NOMO-1 treated with DMSO at 0.1 percent for 48 hours (cell line): ENCODE measurements around the gene CD55.

Source experiments
- DNase-seq: peaks from one replicate; lab custom pipeline; 2025; ENCODE audit not compliant: unreplicated experiment; lab: John Stamatoyannopoulos, UW

CD55 gene, protein sequence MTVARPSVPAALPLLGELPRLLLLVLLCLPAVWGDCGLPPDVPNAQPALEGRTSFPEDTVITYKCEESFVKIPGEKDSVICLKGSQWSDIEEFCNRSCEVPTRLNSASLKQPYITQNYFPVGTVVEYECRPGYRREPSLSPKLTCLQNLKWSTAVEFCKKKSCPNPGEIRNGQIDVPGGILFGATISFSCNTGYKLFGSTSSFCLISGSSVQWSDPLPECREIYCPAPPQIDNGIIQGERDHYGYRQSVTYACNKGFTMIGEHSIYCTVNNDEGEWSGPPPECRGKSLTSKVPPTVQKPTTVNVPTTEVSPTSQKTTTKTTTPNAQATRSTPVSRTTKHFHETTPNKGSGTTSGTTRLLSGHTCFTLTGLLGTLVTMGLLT

DNA sequence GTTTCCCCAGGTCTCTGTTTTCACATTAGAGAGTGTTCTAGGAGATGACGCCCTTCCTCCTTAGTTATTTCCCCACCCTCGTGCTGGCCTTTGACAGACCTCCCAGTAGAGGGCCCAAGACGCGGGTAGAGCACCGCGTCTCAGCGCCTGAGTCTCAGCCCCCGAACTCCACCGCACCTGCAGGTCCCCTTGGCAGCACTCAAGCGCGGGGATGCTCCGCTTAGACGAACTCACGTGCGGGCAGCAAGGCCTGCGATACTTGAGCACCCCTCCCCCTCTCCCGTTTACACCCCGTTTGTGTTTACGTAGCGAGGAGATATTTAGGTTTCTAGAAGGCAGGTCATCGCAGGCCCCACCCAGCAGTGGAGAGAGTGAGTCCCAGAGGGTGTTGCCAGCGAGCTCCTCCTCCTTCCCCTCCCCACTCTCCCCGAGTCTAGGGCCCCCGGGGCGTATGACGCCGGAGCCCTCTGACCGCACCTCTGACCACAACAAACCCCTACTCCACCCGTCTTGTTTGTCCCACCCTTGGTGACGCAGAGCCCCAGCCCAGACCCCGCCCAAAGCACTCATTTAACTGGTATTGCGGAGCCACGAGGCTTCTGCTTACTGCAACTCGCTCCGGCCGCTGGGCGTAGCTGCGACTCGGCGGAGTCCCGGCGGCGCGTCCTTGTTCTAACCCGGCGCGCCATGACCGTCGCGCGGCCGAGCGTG, at the start of gene CD55:
Gene CD55, plus strand, starts transcription at position 600 of the 711 bp plus-strand sequence. Its CDS starts 88 bp downstream, at position 688.
- peak; percentile 100 for DNase-seq

DNA sequence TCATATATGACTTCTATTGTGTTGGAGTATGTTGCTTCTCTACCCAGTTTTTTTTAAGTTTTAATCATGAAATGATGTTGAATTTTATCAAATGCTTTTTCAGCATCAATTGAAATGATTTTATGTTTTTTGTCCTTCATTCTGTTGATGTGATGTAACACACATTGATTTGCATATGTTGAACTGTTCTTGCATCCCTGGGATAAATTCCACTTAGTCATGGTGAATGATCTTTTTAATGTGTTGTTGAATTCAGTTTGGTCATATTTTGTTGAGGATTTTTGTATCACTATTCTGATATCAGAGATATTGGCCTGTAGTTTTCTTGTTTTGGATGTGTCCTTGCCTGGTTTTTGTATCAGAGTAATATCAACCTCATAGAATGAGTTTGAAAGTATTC, 46.6 kb upstream of the CD55 start:
- DNase-seq = no peak

DNA sequence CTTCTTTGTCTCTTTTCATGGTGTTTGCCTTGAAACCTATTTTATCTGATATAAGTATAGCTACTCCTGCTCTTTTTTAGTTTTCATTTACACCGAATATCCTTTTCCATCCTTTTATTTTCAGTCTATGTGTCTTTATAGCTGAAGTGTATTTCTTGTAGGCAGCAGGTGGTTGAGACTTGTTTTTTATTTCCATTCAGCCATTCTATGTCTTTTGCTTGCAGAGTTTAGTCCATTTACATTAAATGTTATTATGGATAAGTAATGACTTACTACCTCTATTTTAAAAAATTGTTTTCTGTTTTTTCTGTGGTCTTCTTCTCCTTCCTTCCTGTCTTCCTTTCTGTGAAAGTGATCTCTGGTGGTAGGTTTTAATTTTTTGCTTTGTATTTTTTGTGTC, 45.0 kb upstream of the CD55 start:
- no peak for DNase-seq

DNA sequence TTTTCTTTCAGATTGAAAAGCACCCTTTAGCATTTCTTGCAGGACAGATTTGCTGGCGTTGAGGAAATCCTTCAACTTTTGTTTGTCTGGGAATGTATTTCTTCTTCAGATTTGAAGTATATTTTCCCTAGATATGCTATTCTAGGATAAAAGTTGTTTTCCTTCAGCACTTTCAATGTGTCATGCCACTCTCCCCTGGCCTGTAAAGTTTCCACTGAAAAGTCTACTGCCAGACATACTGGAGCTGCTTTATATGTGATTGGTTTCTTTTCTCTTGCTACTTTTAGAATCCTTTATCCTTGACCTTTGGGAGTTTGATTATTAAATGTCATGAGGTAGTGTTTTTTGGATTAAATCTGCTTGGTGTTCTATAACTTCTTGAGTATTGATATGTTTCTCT, 44.2 kb upstream of the CD55 start:
- no peak for DNase-seq

DNA sequence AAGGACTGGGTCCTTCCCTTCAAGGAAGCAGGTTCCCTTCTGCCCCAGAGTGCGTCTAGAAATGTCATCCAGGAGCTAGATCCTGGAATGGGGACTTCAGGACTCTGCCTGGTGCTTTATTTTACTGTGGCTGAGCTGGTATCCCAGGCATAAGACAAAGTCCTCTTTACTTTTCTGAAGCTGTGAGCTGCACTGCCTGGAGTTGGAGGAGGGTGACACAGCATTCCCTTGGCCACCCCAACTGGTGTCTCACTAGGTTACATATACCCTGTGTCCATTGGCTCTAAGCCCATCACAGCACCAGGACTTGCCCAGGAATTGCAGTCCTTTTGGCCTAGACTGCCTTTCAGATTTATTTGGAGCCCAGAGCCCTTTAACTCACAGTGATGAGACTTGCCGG, 41.8 kb upstream of the CD55 start:
- DNase-seq = no peak

DNA sequence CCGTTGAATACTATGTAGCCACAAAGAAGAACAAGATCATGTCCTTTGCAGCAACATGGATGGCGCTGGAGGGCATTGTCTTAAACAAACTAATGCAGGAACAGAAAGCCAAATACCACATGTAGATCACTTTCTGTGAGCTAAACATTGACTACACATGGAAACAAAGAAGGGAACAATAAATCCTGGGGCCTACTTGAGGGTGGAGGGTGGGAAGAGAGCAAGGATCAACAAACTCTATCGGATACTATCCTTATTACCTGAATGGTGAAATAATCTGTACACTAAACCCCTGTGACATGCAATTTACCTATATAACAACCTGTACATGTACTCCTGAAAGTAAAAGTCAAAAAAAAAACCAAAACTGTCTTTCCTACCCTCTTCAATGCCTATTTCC, 40.8 kb upstream of the CD55 start:
- no peak for DNase-seq

DNA sequence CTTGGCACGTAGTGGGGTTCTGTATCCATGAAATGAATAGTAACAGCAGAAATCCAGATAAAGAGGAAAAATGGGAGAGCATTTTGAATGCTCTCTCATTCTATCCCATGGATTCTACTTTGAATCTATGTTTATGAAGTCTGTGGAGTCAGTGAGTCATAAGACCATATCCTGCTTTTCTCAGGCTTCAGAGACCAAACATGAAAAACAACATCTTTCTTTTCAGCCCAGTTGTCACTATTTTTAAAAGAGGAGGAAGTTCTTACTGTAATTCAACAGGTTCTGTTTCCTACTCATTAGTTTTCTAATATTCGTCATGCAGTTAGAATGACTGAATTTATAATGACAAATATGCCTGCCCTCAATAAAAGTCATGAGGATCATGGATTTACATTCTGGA, 39.4 kb upstream of the CD55 start:
- peak; percentile 14 for DNase-seq

DNA sequence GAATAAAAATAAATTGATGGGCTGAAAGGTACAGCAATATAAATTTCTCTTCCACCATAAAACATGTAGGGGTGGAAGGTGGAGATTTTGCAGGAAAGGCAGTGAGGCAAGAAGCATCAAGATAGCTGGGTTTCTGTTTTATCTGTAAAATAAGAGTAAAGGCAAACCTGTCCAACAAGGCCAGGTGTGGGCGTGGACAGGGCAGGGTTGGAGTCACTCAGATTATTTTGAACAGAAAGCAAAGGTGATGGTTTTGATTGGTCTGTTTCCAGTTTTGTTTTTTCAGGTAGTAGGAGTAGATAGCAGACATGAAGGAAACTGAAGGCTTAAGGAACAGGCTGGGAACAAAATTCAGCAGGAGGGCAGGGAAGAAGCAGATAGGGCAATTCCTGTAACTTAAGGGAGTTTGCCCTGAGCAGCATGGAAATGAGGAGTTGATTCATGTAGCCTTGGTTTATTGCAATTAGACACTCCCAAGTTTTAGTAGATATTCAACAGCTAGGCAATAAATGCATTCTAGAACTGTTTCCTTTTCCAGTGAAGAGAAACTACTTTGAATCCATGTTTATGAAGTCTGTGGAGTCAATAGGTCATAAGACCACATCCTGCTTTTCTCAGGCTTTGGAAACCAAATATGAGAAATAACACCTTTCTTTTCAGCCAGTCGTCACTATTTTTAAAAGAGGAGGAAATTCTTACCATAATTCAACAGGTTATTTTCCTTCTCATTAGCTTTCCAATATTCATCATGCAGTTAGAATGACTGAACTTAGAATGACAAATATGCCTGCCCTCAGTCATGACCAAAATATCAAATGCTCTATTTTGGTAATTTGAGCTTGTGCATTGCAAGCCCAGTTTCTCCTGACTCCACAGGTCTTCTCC, 38.7 kb upstream of the CD55 start:
- DNase-seq = no peak

DNA sequence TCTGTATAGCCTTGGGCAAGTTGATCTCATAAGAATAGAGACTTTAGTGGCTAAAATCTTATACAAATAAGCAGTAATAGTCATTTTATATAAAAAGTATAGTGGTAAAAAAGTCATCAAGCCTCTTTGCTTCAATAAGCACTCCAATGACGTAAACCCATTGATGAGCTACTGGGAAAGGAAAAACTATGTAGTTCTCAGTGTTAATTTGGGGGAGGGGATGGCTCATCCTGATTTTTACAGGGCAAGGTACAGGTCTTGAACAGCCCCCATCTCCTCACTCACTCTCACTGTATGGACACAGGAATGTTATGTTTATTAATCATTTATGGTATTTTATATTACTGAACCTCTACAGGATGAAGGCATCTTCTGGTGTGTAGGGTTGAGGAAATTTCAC, 38.1 kb upstream of the CD55 start:
- no peak for DNase-seq

DNA sequence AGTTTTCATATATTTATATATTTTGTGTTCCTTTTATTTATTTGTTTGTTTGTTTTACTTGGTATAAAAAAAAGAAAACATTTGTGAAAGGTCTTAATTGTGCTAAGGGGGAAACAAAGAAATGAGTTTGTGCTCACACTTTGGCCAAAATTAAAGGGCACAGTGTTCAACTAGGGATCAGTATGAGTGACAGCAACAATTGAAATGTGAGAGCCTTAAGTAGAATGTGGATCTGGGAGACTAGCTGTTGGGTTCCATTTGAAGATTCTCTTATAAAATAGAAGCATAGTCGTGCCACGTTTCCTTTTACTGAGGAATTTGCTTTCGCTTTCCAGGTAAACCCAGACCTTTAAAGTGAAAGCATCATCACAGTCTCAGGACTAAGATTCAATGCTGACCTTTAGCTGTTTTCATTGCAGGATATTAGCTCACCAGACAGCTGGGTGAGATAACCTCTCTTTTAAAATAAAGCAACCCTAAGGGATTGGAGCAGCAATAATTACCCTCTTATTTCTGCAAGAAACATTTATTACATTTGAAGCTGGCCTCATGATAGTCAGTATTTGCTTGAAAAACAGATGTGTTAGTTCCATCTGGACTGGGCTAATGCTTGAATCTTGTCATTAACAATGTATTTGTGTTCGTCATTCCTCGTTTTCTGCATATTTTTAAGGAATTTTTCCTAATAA, 37.1 kb upstream of the CD55 start:
- DNase-seq = no peak

DNA sequence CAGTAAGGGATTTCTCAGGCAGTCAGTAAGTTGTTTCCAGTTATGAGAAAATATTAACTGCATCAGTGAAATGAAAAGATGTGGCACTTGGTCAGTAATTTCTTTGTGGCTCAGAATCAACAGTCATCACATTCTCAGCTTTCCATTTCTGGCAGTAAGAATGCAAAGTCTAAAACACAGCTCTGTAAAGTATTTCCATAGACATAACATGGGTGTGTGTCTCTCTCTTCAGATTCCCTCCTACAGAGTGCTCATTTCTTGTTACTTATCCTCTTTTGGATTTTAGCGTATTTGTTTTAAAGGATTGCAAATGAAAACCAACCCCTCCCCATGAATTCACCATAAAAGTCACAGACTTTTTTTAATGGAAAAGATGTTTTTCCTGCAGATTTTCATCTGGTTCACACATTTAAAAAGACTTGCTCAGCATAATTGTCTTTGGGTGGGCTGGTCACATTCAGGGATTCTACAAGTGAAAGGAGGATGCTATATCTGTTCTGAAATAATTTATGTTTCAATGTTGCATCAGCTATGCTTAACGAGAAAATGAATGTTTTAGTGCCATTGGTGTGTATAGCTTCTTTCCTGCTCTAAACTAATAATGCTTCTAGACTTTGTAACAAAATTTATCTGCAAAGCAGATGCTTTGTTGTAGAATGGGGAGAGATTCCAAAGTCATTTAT, 34.6 kb upstream of the CD55 start:
- DNase-seq = no peak

DNA sequence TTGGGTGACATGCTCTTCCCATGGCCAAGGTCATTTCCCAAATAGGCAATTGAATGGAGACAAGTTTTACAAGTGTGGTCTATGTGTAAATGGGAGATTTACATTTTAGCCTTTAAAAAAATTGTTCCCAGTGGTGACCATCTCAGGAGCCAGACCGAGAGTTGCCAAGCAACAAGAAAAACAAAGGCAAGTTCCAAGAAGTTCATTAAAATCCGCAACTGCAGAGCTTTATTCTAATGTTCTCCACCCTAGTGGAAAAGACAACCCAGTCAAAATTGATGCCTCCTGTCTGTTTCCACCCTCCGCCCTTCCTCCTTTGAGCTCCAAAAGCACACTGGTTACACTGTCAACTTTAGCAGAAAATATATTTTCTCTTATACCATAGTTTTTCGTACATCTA, 33.2 kb upstream of the CD55 start:
- DNase-seq = no peak

DNA sequence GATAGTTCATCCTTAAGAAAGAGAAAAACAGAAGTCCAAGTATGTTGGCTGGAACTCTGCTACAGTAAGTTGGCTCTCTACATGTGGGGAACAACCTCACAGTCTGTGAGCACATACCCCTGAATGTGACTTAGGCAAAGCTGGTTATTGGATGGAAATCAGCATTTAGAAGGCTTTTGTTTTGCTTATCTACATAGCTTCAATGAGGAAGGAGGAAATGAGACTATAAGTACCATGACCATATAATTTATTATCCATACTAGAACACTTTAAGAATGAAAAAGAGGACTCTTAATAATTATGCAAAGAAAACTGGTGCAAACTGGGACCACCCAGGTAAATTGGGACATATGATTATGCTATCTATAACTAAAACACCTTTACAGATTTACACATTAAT, 31.7 kb upstream of the CD55 start:
- no peak for DNase-seq

DNA sequence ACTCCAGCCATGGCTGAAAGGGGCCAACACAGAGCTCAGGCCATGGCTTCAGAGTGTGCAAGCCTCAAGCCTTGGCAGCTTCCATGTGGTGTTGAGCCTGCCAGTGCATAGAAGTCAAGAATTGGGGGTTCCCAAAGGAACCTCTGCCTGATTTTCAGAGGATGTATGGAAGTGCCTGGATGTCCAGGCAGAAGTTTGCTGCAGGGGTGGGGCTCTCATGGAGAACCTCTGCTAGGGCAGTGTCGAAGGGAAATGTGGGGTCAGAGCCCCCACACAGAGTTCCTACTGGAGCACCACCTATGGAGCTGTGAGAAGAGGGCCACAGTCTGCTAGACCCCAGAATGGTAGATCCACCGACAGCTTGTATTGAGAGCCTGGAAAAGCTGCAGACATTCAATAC, 29.8 kb upstream of the CD55 start:
- no peak for DNase-seq

DNA sequence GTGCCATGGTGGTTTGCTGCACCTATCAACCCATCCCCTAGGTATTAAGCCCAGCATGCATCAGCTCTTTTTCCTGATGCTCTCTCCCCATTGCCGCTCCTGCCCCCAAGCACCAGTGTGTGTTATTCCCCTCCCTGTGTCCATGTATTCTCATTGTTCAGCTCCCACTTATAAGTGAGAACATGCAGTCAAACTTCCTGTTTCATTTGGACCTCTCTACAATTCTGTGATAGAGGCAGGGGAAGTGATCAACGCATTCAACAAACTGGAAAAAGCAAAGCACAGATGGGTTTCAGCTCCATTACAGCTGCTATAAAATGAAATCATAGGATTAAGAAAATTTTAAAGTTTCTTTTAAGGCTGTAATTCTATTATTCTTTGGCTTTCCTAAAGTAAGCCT, 23.3 kb upstream of the CD55 start:
- DNase-seq = peak; percentile 16

DNA sequence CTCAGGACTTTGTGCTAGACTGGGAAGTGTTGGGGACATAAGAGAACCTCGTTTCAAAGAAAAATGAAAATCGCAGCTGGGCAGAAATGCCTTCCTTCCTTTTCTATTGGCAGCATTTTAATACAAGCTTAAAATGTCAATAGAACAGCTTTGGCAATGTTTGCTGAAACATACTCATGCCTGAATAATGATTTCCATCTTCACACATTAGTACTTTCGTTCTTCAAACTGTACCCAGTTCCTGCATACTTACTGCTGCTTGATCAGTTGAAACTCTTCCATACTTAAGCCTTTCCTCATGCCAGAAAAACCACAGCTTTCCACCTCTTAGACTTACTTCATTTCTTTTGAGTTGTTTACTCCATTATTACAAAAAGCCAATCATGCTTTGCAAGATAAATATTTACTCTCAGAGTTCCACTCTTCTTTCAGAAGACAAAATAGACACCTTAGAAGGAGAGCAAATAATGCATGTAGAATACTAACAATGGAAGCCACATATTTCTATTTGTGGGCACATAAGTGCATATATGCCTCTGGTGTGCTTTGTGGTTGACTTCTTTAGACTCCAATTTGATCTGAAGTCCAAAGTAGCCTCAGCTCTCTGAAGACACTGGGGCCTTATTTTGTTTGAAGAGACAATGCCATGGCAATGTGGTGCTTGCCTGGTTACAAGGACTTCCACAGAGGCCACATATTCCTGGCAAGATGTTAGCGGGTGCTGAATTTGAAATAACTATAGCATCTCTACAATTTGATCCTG, 22.7 kb upstream of the CD55 start:
- DNase-seq = no peak

DNA sequence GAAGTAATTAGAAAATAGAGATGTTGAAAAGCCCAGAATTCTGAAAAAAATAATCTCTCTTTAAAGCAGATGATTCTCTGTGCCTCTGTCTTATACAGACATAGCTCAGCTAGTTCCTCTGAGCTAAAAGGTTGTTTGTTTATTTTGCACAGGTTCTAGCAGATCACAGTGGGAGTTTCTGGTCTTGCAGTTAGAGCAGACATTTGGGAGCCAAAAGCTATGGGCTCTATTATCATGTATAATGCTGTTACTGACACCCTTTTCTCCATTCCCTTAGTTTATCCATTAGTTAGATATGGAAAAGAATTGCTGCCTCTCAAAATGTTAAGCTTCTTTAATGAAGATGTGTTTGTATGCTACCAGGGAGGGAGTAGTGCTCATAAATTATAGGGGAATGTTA, 20.5 kb upstream of the CD55 start:
- DNase-seq = no peak

DNA sequence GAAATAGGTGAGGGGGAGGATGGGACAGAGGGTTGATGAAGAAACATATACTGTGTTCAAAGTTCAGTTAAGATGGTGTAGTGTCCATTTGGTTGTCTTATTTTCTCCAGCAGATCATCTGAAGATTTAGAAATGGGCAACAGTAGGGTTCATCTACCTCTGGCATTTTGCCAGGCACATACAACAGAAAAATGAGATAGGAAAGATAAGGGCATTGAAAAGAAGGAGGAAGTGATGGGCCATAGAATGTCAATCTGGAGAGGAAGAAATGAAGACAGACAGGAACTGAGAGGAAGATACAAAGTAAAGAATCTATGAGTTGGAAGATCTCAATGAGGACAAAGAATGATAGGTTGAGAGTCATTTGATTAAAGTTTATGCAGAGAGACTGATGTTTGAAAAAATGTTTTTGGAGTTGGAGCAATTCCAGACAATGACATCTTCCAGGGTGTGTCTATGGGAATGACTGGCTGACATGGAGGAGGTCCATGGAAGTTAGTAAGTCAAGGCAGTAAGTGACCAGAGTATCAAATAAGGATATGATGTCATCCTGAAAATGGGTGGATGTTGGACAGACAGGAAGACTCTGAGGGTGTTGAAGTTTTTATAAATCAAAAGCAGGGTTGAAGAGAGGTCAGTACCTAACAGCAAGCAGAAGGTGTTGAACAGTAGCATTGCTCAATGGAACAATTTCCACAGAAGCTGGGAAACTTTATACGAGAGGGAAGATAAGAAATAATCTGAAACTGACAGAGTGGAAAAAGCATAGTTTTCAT, 18.7 kb upstream of the CD55 start:
- no peak for DNase-seq
